ENCODE measurements around the gene DSCAM.

Gene DSCAM

GRCh38 chr21:40622531-40622930 lies 224.4 kb downstream of the DSCAM start:
- Histone ChIP-seq H3K27me3 (ENCODE audit: low read length) (no peaks in the 10 kb centered on the region), H4K20me1 (ENCODE audit: low read depth, low read length) (no peaks in the 10 kb centered on the region), H3K36me3 (ENCODE audit: low read length) (no peaks in the 10 kb centered on the region), H3K4me2 (ENCODE audit: low read depth, low read length, poor library complexity, severe bottlenecking) (no peak overlapping the region), H3K9ac (ENCODE audit: low read length) (no peak overlapping the region), H3K4me3 (ENCODE audit: insufficient read depth, low read length, poor library complexity, severe bottlenecking) (no peak overlapping the region), H3F3A (ENCODE audit: insufficient read depth) (no peaks in the 10 kb centered on the region), H3K9me2 (replicated peaks; ENCODE audit: insufficient read depth, low read length) (no peaks in the 10 kb centered on the region), H3K27ac (ENCODE audit: low read depth, low read length) (no peak overlapping the region), H3K79me2 (ENCODE audit: insufficient read depth, low read length) (no peaks in the 10 kb centered on the region), H2AFZ (ENCODE audit: low read depth, low read length, severe bottlenecking) (no peak overlapping the region), H3K9me3 (ENCODE audit: insufficient read depth, low read length) (no peaks in the 10 kb centered on the region)
- TF ChIP-seq EZH2phosphoT487 (conservative IDR thresholded peaks at IDR 0.05; ENCODE audit: low read length) (no peak), CTCF (IDR thresholded peaks at IDR 0.05; ENCODE audit: insufficient read depth, low read length, poor library complexity, severe bottlenecking) (no peak)

- Histone ChIP-seq H3F3A (ENCODE audit: insufficient read depth) (no peaks in the 10 kb centered on the region), H3K27ac (ENCODE audit: low read depth, low read length) (no peak overlapping the region), H3K4me3 (ENCODE audit: insufficient read depth, low read length, poor library complexity, severe bottlenecking) (no peak overlapping the region), H3K9ac (ENCODE audit: low read length) (no peak overlapping the region), H3K9me3 (ENCODE audit: insufficient read depth, low read length) (no peaks in the 10 kb centered on the region), H3K4me2 (ENCODE audit: low read depth, low read length, poor library complexity, severe bottlenecking) (no peak overlapping the region), H2AFZ (ENCODE audit: low read depth, low read length, severe bottlenecking) (no peak overlapping the region), H3K9me2 (replicated peaks; ENCODE audit: insufficient read depth, low read length) (no peaks in the 10 kb centered on the region), H3K79me2 (ENCODE audit: insufficient read depth, low read length) (no peaks in the 10 kb centered on the region), H4K20me1 (ENCODE audit: low read depth, low read length) (no peaks in the 10 kb centered on the region), H3K27me3 (ENCODE audit: low read length) (no peaks in the 10 kb centered on the region), H3K36me3 (ENCODE audit: low read length) (no peaks in the 10 kb centered on the region)
- TF ChIP-seq CTCF (IDR thresholded peaks at IDR 0.05; ENCODE audit: insufficient read depth, low read length, poor library complexity, severe bottlenecking) (no peak), EZH2phosphoT487 (conservative IDR thresholded peaks at IDR 0.05; ENCODE audit: low read length) (no peak)
Observed at GRCh38 chr21:40620386-40621145, 226.4 kb downstream of the DSCAM start.

GRCh38 chr21:40618191-40618973 lies 228.6 kb downstream of the DSCAM start:
- Histone ChIP-seq H3K9me3 (ENCODE audit: insufficient read depth, low read length) (no peaks in the 10 kb centered on the region), H3K79me2 (ENCODE audit: insufficient read depth, low read length) (no peaks in the 10 kb centered on the region), H3K27me3 (ENCODE audit: low read length) (no peaks in the 10 kb centered on the region), H3K36me3 (ENCODE audit: low read length) (no peaks in the 10 kb centered on the region), H3K9ac (ENCODE audit: low read length) (no peak overlapping the region), H2AFZ (ENCODE audit: low read depth, low read length, severe bottlenecking) (no peak overlapping the region), H3K4me2 (ENCODE audit: low read depth, low read length, poor library complexity, severe bottlenecking) (no peak overlapping the region), H3K27ac (ENCODE audit: low read depth, low read length) (no peak overlapping the region), H4K20me1 (ENCODE audit: low read depth, low read length) (no peaks in the 10 kb centered on the region), H3F3A (ENCODE audit: insufficient read depth) (no peaks in the 10 kb centered on the region), H3K9me2 (replicated peaks; ENCODE audit: insufficient read depth, low read length) (no peaks in the 10 kb centered on the region), H3K4me3 (ENCODE audit: insufficient read depth, low read length, poor library complexity, severe bottlenecking) (no peak overlapping the region)
- no peak for TF ChIP-seq EZH2phosphoT487 (conservative IDR thresholded peaks at IDR 0.05; ENCODE audit: low read length)
- no peak for TF ChIP-seq CTCF (IDR thresholded peaks at IDR 0.05; ENCODE audit: insufficient read depth, low read length, poor library complexity, severe bottlenecking)

All from SU-DHL-6 (cell line).